ENCODE measurements around the gene ZFHX2.

DNA sequence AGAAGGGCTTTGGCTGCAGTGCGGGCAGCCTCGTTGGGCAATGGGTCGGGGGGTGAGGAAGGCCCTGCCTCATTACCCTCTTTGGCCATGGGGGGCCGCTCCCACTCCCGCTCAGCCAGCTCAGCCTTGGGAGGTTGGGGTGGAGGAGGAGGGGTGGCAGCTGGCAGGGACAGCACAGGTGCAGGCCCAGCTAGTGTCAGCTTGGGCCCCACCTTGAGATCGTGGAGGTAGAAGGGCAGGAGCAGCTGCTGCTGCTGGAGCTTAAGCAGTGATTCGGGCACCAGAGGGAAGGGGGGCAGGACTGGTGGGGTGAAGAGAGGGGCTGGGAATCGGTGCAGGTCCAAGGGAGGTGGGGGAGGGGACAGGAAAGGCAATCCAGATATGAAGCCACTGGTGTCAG is 26.0 kb downstream of the ZFHX2 start:
- TF ChIP-seq, protein P1, sequence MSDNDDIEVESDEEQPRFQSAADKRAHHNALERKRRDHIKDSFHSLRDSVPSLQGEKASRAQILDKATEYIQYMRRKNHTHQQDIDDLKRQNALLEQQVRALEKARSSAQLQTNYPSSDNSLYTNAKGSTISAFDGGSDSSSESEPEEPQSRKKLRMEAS (IDR thresholded peaks at IDR 0.05), result no peak
- TF ChIP-seq YY1 (IDR thresholded peaks at IDR 0.05; ENCODE audit: low read depth) (no peak), TAF1 (IDR thresholded peaks at IDR 0.05; ENCODE audit: low read depth) (no peak), EP300 (IDR thresholded peaks at IDR 0.05; ENCODE audit: borderline replicate concordance) (no peak), ZBTB7A (IDR thresholded peaks at IDR 0.05; ENCODE audit: low read depth) (no peak), NFIC (IDR thresholded peaks at IDR 0.05) (no peak), TEAD4 (IDR thresholded peaks at IDR 0.05) (no peak), FOXM1 (IDR thresholded peaks at IDR 0.05; ENCODE audit: borderline replicate concordance, low read depth) (no peak), CEBPB (IDR thresholded peaks at IDR 0.05) (no peak), CREB1 (IDR thresholded peaks at IDR 0.05; ENCODE audit: low read depth) (no peak), RAD21 (IDR thresholded peaks at IDR 0.05; ENCODE audit: low read depth) (no peak), TCF12 (IDR thresholded peaks at IDR 0.05; ENCODE audit: low read depth) (no peak)
- TF ChIP-seq, protein P2, sequence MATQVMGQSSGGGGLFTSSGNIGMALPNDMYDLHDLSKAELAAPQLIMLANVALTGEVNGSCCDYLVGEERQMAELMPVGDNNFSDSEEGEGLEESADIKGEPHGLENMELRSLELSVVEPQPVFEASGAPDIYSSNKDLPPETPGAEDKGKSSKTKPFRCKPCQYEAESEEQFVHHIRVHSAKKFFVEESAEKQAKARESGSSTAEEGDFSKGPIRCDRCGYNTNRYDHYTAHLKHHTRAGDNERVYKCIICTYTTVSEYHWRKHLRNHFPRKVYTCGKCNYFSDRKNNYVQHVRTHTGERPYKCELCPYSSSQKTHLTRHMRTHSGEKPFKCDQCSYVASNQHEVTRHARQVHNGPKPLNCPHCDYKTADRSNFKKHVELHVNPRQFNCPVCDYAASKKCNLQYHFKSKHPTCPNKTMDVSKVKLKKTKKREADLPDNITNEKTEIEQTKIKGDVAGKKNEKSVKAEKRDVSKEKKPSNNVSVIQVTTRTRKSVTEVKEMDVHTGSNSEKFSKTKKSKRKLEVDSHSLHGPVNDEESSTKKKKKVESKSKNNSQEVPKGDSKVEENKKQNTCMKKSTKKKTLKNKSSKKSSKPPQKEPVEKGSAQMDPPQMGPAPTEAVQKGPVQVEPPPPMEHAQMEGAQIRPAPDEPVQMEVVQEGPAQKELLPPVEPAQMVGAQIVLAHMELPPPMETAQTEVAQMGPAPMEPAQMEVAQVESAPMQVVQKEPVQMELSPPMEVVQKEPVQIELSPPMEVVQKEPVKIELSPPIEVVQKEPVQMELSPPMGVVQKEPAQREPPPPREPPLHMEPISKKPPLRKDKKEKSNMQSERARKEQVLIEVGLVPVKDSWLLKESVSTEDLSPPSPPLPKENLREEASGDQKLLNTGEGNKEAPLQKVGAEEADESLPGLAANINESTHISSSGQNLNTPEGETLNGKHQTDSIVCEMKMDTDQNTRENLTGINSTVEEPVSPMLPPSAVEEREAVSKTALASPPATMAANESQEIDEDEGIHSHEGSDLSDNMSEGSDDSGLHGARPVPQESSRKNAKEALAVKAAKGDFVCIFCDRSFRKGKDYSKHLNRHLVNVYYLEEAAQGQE (IDR thresholded peaks at IDR 0.05; ENCODE audit: low read depth), result no peak
- TF ChIP-seq, protein P3, sequence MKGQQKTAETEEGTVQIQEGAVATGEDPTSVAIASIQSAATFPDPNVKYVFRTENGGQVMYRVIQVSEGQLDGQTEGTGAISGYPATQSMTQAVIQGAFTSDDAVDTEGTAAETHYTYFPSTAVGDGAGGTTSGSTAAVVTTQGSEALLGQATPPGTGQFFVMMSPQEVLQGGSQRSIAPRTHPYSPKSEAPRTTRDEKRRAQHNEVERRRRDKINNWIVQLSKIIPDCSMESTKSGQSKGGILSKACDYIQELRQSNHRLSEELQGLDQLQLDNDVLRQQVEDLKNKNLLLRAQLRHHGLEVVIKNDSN (IDR thresholded peaks at IDR 0.05), result no peak
